ENCODE data around the gene ANAPC10. TPM values are rescaled to one million over a fixed set of nuclear protein-coding genes. Genes with fewer than 3 reads are reported as not detected.
"Not testable (repeated sequence)": the region's sequence is repeated elsewhere in the genome, so short reads cannot be mapped to it uniquely, and the experiment has no call there.

Gene ANAPC10
- total and polyA plus RNA-seq, 12 donors, result 11.8 to 51.6 (median 19.7) TPM

DNA sequence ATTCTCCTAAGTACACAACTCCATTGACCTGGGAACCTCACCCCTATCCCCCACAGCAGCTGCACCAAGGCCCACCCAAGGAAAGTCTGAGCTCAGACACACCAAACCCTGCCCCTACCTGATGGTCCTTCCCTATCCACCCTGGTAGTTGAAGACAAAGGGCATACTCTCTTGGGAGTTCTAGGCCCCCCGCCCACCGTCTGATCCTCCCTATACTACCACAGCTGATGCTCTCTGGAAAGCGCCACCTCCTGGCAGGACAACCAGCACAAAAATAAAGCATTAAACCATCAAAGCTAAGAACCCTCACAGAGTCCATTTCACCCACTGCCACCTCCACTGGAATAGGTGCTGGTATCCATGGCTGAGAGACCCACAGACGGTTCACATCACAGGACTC is 83.6 kb downstream of the ANAPC10 start:
- 92 to 99% (median 95%) methylated on average over 4 of the region's 4 CpGs for WGBS, 4 donors
- intact Hi-C loops (cut with DNase I), result no loop called here
- H3K27me3 ChIP-seq, result no peaks in the 10 kb centered on the region
- no peak overlapping the region for H3K27ac ChIP-seq
- H3K4me1 ChIP-seq (replicated peaks in 1 of 2), result peaks cover 0 to 6% of the 10 kb centered on the region in 2 donors
- H3K9me3 ChIP-seq (replicated peaks in 1 of 3), result no peaks in the 10 kb centered on the region
- H3K4me3 ChIP-seq, result no peak overlapping the region
- DNase-seq, result no peak
- no peak for TF ChIP-seq POLR2A (IDR thresholded peaks at IDR 0.05)
- TF ChIP-seq CTCF (IDR thresholded peaks at IDR 0.05), result no peak
- H3K36me3 ChIP-seq (replicated peaks in 1 of 2), result no peaks in the 10 kb centered on the region

DNA sequence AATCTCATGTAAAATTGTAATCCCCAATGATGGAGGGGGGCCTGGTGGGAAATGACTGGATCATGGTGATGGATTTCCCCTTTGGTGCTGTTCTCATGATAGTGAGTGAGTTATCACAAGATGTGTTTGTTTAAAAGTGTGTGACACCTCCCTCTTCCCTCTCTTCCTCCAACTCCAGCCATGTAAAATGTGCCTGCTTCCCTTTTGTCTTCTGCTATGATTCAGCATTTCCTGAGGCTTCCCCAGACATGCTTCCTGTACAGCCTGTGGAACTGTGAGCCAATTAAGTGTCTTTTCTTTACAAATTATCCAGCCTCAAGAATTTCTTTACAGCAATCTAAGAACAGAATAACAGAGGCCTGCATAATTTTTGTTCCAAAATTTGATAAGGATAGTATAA is 85.2 kb downstream of the ANAPC10 start:
- TF ChIP-seq CTCF (IDR thresholded peaks at IDR 0.05) (no peak), POLR2A (IDR thresholded peaks at IDR 0.05) (no peak)
- Histone ChIP-seq H3K27me3 (no peaks in the 10 kb centered on the region), H3K4me1 (replicated peaks in 1 of 2) (peaks cover 0 to 6% of the 10 kb centered on the region in 2 donors), H3K27ac (peak overlapping the region in 2 of 5 donors; percentile 17 to 65), H3K4me3 (no peak overlapping the region), H3K9me3 (replicated peaks in 1 of 3) (no peaks in the 10 kb centered on the region), H3K36me3 (replicated peaks in 1 of 2) (no peaks in the 10 kb centered on the region)
- peak in 3 of 7 donors; percentile 20 to 22 (median 21) for DNase-seq
- intact Hi-C loops (cut with DNase I), result no loop called here

DNA sequence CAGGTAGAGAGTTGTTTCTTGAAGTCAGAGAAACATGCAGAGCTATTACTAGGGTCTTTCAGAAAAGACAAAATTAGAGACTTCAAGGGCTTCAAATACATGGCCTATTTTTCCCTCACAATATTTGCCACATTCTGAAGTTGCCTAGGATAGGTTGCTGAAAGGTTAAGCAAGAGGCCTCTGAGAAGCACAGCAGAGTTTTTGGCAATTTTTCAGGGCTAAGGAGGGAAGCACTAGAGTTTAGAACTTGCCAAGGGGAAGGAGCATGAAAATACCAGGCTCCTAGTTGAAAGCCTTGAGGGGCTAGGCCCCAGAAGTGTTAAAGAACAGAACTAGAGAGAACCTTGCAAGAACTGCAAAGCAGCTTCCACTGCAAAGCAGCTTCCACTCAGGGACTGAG is 86.4 kb downstream of the ANAPC10 start:
- no peak for DNase-seq
- no peaks in the 10 kb centered on the region for H3K27me3 ChIP-seq
- peaks cover 0 to 6% of the 10 kb centered on the region in 2 donors for H3K4me1 ChIP-seq (replicated peaks in 1 of 2)
- no peaks in the 10 kb centered on the region for H3K9me3 ChIP-seq (replicated peaks in 1 of 3)
- no peaks in the 10 kb centered on the region for H3K36me3 ChIP-seq (replicated peaks in 1 of 2)
- TF ChIP-seq POLR2A (IDR thresholded peaks at IDR 0.05), result no peak
- TF ChIP-seq CTCF (IDR thresholded peaks at IDR 0.05), result no peak
- intact Hi-C loops (cut with DNase I), result no loop called here
- no peak overlapping the region for H3K4me3 ChIP-seq
- H3K27ac ChIP-seq, result no peak overlapping the region

GRCh38 chr4:145010315-145010714 is 87.7 kb downstream of the ANAPC10 start:
- H3K36me3 ChIP-seq (replicated peaks in 1 of 2); H3K9me3 ChIP-seq (replicated peaks in 1 of 3); H3K27me3 ChIP-seq; H3K4me1 ChIP-seq (replicated peaks in 1 of 2); intact Hi-C loops (cut with DNase I); DNase-seq; H3K27ac ChIP-seq; H3K4me3 ChIP-seq: not testable (repeated sequence)
- WGBS, 4 donors, result 96 to 99% (median 98%) methylated on average over 6 of the region's 6 CpGs

DNA sequence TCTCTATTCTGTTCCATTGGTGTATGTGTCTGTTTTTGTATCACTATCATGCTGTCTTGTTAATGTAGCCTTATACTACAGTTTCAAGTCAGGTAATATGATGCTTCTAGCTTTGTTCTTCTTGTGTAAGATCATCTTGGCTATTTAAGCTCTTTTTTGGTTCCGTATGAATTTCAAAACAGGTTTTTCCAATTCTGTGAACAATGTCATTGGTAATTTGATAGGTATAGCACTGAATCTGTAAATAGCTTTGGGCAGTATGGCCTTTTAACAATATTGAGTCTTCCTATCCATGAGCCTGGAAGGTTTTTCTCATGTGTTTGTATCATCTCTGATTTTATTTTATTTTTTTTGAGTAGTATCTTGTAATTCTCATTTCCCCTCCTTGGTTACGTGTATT is 94.3 kb downstream of the ANAPC10 start:
- H3K4me1 ChIP-seq (replicated peaks in 1 of 2), result no peaks in the 10 kb centered on the region
- no peak overlapping the region for H3K27ac ChIP-seq
- H3K9me3 ChIP-seq (replicated peaks in 1 of 3), result no peaks in the 10 kb centered on the region
- no peaks in the 10 kb centered on the region for H3K27me3 ChIP-seq
- no peak for DNase-seq
- 90 to 93% (median 93%) methylated on average over 2 of the region's 2 CpGs for WGBS, 4 donors
- H3K36me3 ChIP-seq (replicated peaks in 1 of 2), result no peaks in the 10 kb centered on the region
- TF ChIP-seq POLR2A (IDR thresholded peaks at IDR 0.05), result no peak
- no peak for TF ChIP-seq CTCF (IDR thresholded peaks at IDR 0.05)
- no peak overlapping the region for H3K4me3 ChIP-seq
- intact Hi-C loops (cut with DNase I), result no loop called here
